RWPE1 (cell line): Measurements from ENCODE around the gene TLCD3B.

ENCODE experiments used
- CTCF ChIA-PET: fragments of 350-600 bp; sonication (Branson Sonifier 250); formaldehyde crosslinking; extraction: SDS; loops from one replicate; lab custom pipeline; 2021; lab: Yijun Ruan, JAX
- POLR2A ChIA-PET: fragments of 400-600 bp; formaldehyde crosslinking; extraction: SDS; loops from one replicate; lab custom pipeline; 2020; ENCODE audit warnings: antibody characterized with exemption; ENCODE audit not compliant: low non-redundant PET; lab: Yijun Ruan, JAX
- DNase-seq: peaks from one replicate; pipeline ENCODE4 v3.0.0; 2012; ENCODE audit warnings: low spot score
- H3K27ac ChIP-seq: fragments of 450-650 bp; 2 replicates; pipeline ENCODE4 v1.5.1; 2017
- TF ChIP-seq, protein P1 (sequence below): fragments of 450-650 bp; conservative IDR thresholded peaks from 2 replicates; pipeline ENCODE4 v1.5.1; 2017; ENCODE audit warnings: low read depth, mild to moderate bottlenecking

Gene TLCD3B

DNA sequence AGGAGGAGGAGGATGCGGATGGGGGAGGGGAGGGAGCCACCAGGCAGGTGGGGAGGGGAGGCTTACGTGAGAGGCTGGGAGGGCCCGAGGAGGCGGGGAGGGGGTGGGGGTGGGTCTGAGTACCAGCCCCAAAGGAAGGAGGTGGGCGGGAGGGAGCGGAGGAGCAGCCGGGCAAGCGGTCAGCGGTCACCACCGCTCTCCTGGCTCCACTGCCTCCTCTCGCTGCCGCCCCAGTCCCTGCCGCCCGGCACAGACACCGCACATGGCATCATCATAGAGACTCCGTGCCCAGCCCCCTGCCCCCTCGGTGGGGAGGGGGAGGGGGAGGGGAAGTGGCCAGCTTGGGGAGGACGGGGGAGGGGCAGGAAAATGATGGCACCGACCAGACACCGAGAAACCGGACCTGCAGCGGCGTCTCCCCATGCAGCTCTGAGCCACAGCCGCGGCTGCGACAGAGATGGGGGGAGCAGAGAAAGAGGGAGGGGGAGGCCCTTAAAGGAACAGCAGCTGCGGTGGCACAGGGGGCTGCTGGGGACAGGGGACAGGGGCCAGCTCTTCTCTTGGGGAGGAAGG lies at the start of gene TLCD3B:
Gene TLCD3B (minus strand): TSS at position 431 of the 573 bp plus-strand sequence. CDS start 744 bp downstream, outside the sequence.
- DNase-seq = no peak
- H3K27ac ChIP-seq = no peak within 1 kb of the TSS
- CTCF ChIA-PET = interaction anchor here (0.8 to 1.4 kb wide), 2 partner anchors 22 to 223 kb away, joined by 3 to 4 read pairs; a partner anchor contains a TSS
- TF ChIP-seq, protein P1, sequence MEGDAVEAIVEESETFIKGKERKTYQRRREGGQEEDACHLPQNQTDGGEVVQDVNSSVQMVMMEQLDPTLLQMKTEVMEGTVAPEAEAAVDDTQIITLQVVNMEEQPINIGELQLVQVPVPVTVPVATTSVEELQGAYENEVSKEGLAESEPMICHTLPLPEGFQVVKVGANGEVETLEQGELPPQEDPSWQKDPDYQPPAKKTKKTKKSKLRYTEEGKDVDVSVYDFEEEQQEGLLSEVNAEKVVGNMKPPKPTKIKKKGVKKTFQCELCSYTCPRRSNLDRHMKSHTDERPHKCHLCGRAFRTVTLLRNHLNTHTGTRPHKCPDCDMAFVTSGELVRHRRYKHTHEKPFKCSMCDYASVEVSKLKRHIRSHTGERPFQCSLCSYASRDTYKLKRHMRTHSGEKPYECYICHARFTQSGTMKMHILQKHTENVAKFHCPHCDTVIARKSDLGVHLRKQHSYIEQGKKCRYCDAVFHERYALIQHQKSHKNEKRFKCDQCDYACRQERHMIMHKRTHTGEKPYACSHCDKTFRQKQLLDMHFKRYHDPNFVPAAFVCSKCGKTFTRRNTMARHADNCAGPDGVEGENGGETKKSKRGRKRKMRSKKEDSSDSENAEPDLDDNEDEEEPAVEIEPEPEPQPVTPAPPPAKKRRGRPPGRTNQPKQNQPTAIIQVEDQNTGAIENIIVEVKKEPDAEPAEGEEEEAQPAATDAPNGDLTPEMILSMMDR = no peak
- POLR2A ChIA-PET = no interaction called here

- ChIA-PET CTCF (interaction anchor here (0.5 kb wide), 1 partner anchor 12 kb away, joined by 3 read pairs; the partner anchor contains the start of gene TBX6), POLR2A (interaction anchor here (0.7 kb wide), 1 partner anchor 11 kb away, joined by 15 read pairs; no protein-coding TSS in a partner anchor)
- H3K27ac ChIP-seq = peak overlapping the region; percentile 9; the same call in 1 of the 2 replicates
- DNase-seq = no peak
- TF ChIP-seq, protein P1 = no peak
Observed at GRCh38 chr16:30079480-30079879, 48.4 kb upstream of the TLCD3B start.

DNA sequence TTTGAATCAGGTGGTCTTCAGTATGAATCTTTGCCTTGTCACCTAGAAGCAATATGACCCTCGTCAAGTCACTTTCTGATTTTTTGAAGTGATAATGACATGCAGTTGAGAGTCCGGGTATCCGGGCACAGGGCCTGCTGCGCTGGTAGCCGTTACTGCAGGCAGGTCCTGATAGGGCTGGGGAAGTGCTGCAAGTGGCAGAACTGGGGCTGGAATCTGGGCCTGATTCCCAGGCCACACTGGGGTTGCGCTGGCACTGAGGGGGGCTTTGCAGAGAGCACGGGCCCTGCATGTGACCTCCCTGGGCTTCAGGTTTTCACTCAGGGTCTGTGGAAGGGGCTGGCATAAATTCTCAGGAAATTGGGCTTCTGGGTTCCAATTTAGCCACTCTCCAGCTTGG lies 47.7 kb upstream of the TLCD3B start:
- DNase-seq = no peak
- CTCF ChIA-PET = interaction anchor here (0.6 kb wide), 1 partner anchor 28 kb away, joined by 7 read pairs; no protein-coding TSS in a partner anchor
- TF ChIP-seq, protein P1 = no peak
- POLR2A ChIA-PET = interaction anchor here (0.8 kb wide), 1 partner anchor 11 kb away, joined by 3 read pairs; no protein-coding TSS in a partner anchor
- H3K27ac ChIP-seq = peak overlapping the region; percentile 9

DNA sequence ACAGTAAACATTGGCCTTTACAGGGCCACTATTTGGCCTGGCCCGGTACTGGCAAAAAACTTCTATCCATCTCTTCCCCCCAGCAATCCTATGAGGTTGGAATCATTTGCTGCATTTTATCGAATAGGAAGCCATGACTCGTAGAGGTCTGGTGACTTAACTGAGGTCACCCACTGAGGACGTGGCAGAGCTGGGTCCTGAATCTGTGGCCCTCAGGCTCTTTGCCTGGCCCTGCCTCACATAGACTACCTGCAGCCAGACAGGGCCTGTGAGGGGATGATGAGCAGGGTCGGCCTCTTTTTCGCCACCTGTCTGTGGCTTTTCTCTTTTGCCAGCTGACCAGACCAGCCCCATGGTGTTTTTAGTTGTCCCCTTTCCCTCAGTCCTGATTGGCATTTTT lies 46.6 kb upstream of the TLCD3B start:
- TF ChIP-seq, protein P1 = no peak
- POLR2A ChIA-PET = interaction anchor here (0.8 to 1.1 kb wide), 2 partner anchors 12 to 34 kb away, joined by 3 to 5 read pairs; no protein-coding TSS in a partner anchor
- peak overlapping the region; percentile 9 for H3K27ac ChIP-seq
- no peak for DNase-seq
- CTCF ChIA-PET = no interaction called here

DNA sequence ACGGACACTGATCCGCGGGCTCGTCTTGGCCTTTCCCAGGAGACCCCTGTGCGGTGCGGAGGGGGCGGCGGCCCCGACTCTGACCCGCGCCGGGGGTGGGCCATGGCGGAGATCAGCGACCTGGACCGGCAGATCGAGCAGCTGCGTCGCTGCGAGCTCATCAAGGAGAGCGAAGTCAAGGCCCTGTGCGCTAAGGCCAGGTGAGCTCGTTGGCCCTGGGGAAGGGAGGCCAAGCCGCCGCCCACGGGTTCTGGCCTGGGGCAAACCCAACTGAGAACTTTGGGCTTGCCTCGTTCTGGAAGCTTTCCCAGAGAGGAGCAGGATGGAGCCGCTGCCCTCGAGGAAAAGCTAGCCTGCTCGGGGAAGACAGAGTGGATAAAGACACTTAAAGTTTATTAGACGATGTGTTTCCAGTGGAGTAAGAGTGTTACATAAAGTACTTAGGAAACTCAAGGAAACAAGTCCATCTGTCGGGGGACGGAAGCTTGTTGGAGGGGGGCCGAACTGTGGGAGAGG lies 45.3 kb upstream of the TLCD3B start:
- peak overlapping the region; percentile 91 for H3K27ac ChIP-seq
- TF ChIP-seq, protein P1 = no peak
- DNase-seq = no peak
- CTCF ChIA-PET = interaction anchor here (0.5 to 0.8 kb wide), 5 partner anchors 11 to 558 kb away, joined by 3 to 8 read pairs (median 3); partner anchors contain the start of gene ALDOA
- POLR2A ChIA-PET = interaction anchor here (1.1 kb wide), 2 partner anchors 11 to 35 kb away, joined by 3 to 5 read pairs; partner anchors contain the start of gene ALDOA

- peak; percentile 94 for DNase-seq
- peak within 1 kb of the TSS; percentile 91 for H3K27ac ChIP-seq
- CTCF ChIA-PET = interaction anchor here (0.5 to 0.8 kb wide), 4 partner anchors 11 to 105 kb away, joined by 3 to 8 read pairs (median 3); partner anchors contain the start of gene ALDOA
- POLR2A ChIA-PET = interaction anchor here (1.1 kb wide), 2 partner anchors 9 to 10 kb away, joined by 3 to 4 read pairs; partner anchors contain the start of gene ALDOA
- TF ChIP-seq, protein P1 = no peak
Observed at GRCh38 chr16:30075503-30076275, 44.6 kb upstream of the TLCD3B start, which contains the start of gene PPP4C. Gene PPP4C (plus strand): TSS chr16:30075994. CDS start chr16:30076378, 384 bp downstream.
